H1 (cell line): ENCODE measurements around the gene RAB3B. TPM values are rescaled to one million over a fixed set of nuclear protein-coding genes. Genes with fewer than 3 reads are reported as not detected.

ENCODE experiments used
- BRCA1 ChIP-seq: IDR thresholded peaks from 2 replicates; pipeline ENCODE4 v1.6.1; 2012; ENCODE audit warnings: low read depth, low read length, improper control_type of control experiment
- TAF7 ChIP-seq: optimal IDR thresholded peaks from 2 replicates; pipeline ENCODE3; 2011; ENCODE audit warnings: low read depth, mild to moderate bottlenecking, inconsistent platforms, low read length, moderate library complexity, borderline replicate concordance
- polyA plus RNA-seq, 7 experiments: library from polyadenylated mRNA; depleted of rRNA in 3 of 7; stranded (reverse) in 5 of 7; unstranded in 2 of 7; fragments of >200 nt in 5 of 7; fragments of 200-250 nt in 2 of 7; gene quantifications; 1 replicate in 5 of 7; 2 replicates in 1 of 7; 4 replicates in 1 of 7; pipeline versions ENCODE4 v1.2.1 to v1.2.3, GENCODE V29; 2011 to 2013; ENCODE audit warnings: missing spikeins in 2 of 7, mixed read lengths in 2 of 7
- total RNA-seq: library from RNA; stranded (reverse); fragmentation: NEBNext Ultra II Directional; extraction: Animal tissue kit (Norgen Biotek cat#: 25700); gene quantifications from 2 replicates; pipeline ENCODE4 v1.2.1, GENCODE V29; 2021

RAB3B gene
- total and polyA plus RNA-seq, 2 of the 8 experiments (the other 6 are each of a cell fraction or from before 2014, with no cell fraction given), result 12.5 to 36.8 TPM

GRCh38 chr1:52033190-52034049 is 42.9 kb upstream of the RAB3B start, which contains the start of gene KTI12 (continued):
- TF ChIP-seq TAF7 (no peak), BRCA1 (no peak)
- TF ChIP-seq, all 59 proteins: peak for 16
